NCI-H2227 treated with DMSO at 0.1 percent for 48 hours (cell line): Measurements from ENCODE around the gene SLC16A3.
A peak's percentile ranks its signal among the peaks of the same experiment; 100 is the strongest.
"Not testable (repeated sequence)": the region's sequence is repeated elsewhere in the genome, so short reads cannot be mapped to it uniquely, and the experiment has no call there.

Experiments used
- DNase-seq: peaks from one replicate; lab custom pipeline; 2025; lab: John Stamatoyannopoulos, UW

The SLC16A3 gene

GRCh38 chr17:82204831-82205719, 23.8 kb upstream of the SLC16A3 start:
- no peak for DNase-seq

- DNase-seq = peak; percentile 65
Measured at GRCh38 chr17:82205720-82206508, 22.9 kb upstream of the SLC16A3 start.

GRCh38 chr17:82210655-82211054, 18.2 kb upstream of the SLC16A3 start:
- not testable (repeated sequence) for DNase-seq

- peak; percentile 51 for DNase-seq
Measured at GRCh38 chr17:82212331-82213250, 16.3 kb upstream of the SLC16A3 start, which contains the start of gene CCDC57. CCDC57 (minus strand) TSS chr17:82212842; CDS start chr17:82201944, 10,898 bp downstream.

- DNase-seq = peak; percentile 22
Measured at GRCh38 chr17:82213251-82214011, 15.4 kb upstream of the SLC16A3 start.

GRCh38 chr17:82214012-82214628, 14.7 kb upstream of the SLC16A3 start:
- no peak for DNase-seq

- DNase-seq = no peak
Measured at GRCh38 chr17:82215095-82215971, 13.5 kb upstream of the SLC16A3 start.

GRCh38 chr17:82215972-82216300, 12.9 kb upstream of the SLC16A3 start:
- DNase-seq = no peak

GRCh38 chr17:82216301-82217119, 12.3 kb upstream of the SLC16A3 start:
- no peak for DNase-seq

GRCh38 chr17:82217120-82217529, 11.7 kb upstream of the SLC16A3 start:
- DNase-seq = no peak

- DNase-seq = no peak
Measured at GRCh38 chr17:82217530-82218204, 11.2 kb upstream of the SLC16A3 start.

- DNase-seq = no peak
Measured at GRCh38 chr17:82218349-82219075, 10.3 kb upstream of the SLC16A3 start.

- no peak for DNase-seq
Measured at GRCh38 chr17:82219083-82219482, 9.8 kb upstream of the SLC16A3 start.

GRCh38 chr17:82219753-82220709, 8.8 kb upstream of the SLC16A3 start:
- no peak for DNase-seq

GRCh38 chr17:82221341-82221902, 7.4 kb upstream of the SLC16A3 start:
- no peak for DNase-seq

- no peak for DNase-seq
Measured at GRCh38 chr17:82222816-82223215, 6.0 kb upstream of the SLC16A3 start.
